ENCODE measurements around the gene TCAF1.

The TCAF1 gene

GRCh38 chr7:143901668-143902331 lies at the start of gene TCAF1:
Gene TCAF1, minus strand, starts transcription at chr7:143902176. Its CDS starts 25,568 bp downstream, at chr7:143876608.
- DNase-seq: peak; percentile 89

GRCh38 chr7:143948733-143949132 lies 46.8 kb upstream of the TCAF1 start:
- no peak for DNase-seq

- DNase-seq: no peak
Measured at GRCh38 chr7:143947111-143947510, 45.1 kb upstream of the TCAF1 start.

GRCh38 chr7:143945423-143945822 lies 43.4 kb upstream of the TCAF1 start:
- no peak for DNase-seq

GRCh38 chr7:143938379-143939243 lies 36.6 kb upstream of the TCAF1 start:
- no peak for DNase-seq

- DNase-seq: no peak
Measured at GRCh38 chr7:143936087-143937009, 34.4 kb upstream of the TCAF1 start.

GRCh38 chr7:143934526-143935325 lies 32.8 kb upstream of the TCAF1 start, which contains the start of gene OR2F2:
Gene OR2F2, plus strand, starts transcription at chr7:143935233. Its CDS starts 0 bp downstream, at chr7:143935233.
- DNase-seq: no peak

GRCh38 chr7:143931739-143932138 lies 29.8 kb upstream of the TCAF1 start:
- no peak for DNase-seq

- no peak for DNase-seq
Measured at GRCh38 chr7:143929224-143929920, 27.4 kb upstream of the TCAF1 start.

- no peak for DNase-seq
Measured at GRCh38 chr7:143924851-143925250, 22.9 kb upstream of the TCAF1 start.

GRCh38 chr7:143914938-143915652 lies 13.1 kb upstream of the TCAF1 start:
- DNase-seq: no peak

GRCh38 chr7:143913945-143914615 lies 12.1 kb upstream of the TCAF1 start:
- DNase-seq: no peak

- no peak for DNase-seq
Measured at GRCh38 chr7:143910473-143911248, 8.7 kb upstream of the TCAF1 start.

GRCh38 chr7:143909863-143910262 lies 7.9 kb upstream of the TCAF1 start:
- no peak for DNase-seq

GRCh38 chr7:143908120-143908519 lies 6.1 kb upstream of the TCAF1 start:
- no peak for DNase-seq

GRCh38 chr7:143906895-143907294 lies 4.9 kb upstream of the TCAF1 start:
- DNase-seq: no peak

- DNase-seq: no peak
Measured at GRCh38 chr7:143906151-143906550, 4.2 kb upstream of the TCAF1 start.

GRCh38 chr7:143905509-143905908 lies 3.5 kb upstream of the TCAF1 start:
- DNase-seq: no peak

GRCh38 chr7:143902332-143902899 lies 440 bp upstream of the TCAF1 start:
- DNase-seq: no peak

Measured in NCI-H1105 (cell line).